Measurements from ENCODE around the gene PLCXD3. TPM values are rescaled to one million over a fixed set of nuclear protein-coding genes. Genes with fewer than 3 reads are reported as not detected.

Gene PLCXD3
- total and polyA plus RNA-seq, 10 of the 15 experiments (the other 5 are each of a cell fraction or from before 2014, with no cell fraction given) = not detected

- SMC1A ChIA-PET (ENCODE audit: uncharacterized antibody, unreplicated experiment) = no interaction called here
These were observed 64.4 kb downstream of the PLCXD3 start for GRCh38 chr5:41445937-41446563.

GRCh38 chr5:41435276-41435675, 75.1 kb downstream of the PLCXD3 start:
- Histone ChIP-seq H3K4me1 (ENCODE audit: control insufficient read depth, insufficient read depth, low read length) (no peaks in the 10 kb centered on the region), H2AFZ (ENCODE audit: control insufficient read depth, low read depth, low read length) (no peak overlapping the region), H3K4me3 (no peak overlapping the region), H3K36me3 (ENCODE audit: control insufficient read depth in 2 of 2, insufficient read depth in 2 of 2, low read length in 1 of 2) (no peaks in the 10 kb centered on the region), H3K27me3 (replicated peaks in 1 of 2; ENCODE audit: control insufficient read depth in 2 of 2, insufficient read depth in 2 of 2, low read length in 1 of 2) (no peaks in the 10 kb centered on the region), H4K20me1 (ENCODE audit: control insufficient read depth, insufficient read depth) (no peaks in the 10 kb centered on the region), H3K27ac (ENCODE audit: control insufficient read depth, insufficient read depth) (no peak overlapping the region), H3K79me2 (ENCODE audit: control insufficient read depth, insufficient read depth, low read length) (no peaks in the 10 kb centered on the region), H3K4me2 (ENCODE audit: control insufficient read depth, insufficient read depth) (no peak overlapping the region), H3K9me3 (replicated peaks; ENCODE audit: control insufficient read depth, insufficient read depth, low read length) (no peaks in the 10 kb centered on the region), H3K9ac (ENCODE audit: control insufficient read depth, insufficient read depth, low read length) (no peak overlapping the region)
- no TSS peak for BruUV-seq (replicated peaks)
- intact Hi-C loops (cut with micrococcal nuclease; ENCODE audit: unreplicated experiment) (no loop called here), in situ Hi-C loops (cut with MboI) (no loop called here)
- RAD21 ChIA-PET (ENCODE audit: unreplicated experiment) = no interaction called here
- 6% methylated on average over 1 of the region's 1 CpG for WGBS (ENCODE audit: insufficient coverage, insufficient replicate concordance, low lambda C conversion rate, missing lambda C conversion rate)
- POLR2A ChIA-PET = no interaction called here
- CTCF ChIA-PET = no interaction called here
- FAIRE-seq (no peak), ATAC-seq (no peak), DNase-seq (ENCODE audit: low read depth, low spot score) (no peak)
- SMC1A ChIA-PET (ENCODE audit: uncharacterized antibody, unreplicated experiment) = interaction anchor here (1.0 kb wide), 1 partner anchor 8 kb away, joined by 3 read pairs; no protein-coding TSS in a partner anchor
- TF ChIP-seq ATF3 (IDR thresholded peaks at IDR 0.05; ENCODE audit: borderline replicate concordance, extremely low read depth, low read depth, low read length) (no peak), PAX8 (IDR thresholded peaks at IDR 0.05) (no peak), EGR1 (IDR thresholded peaks at IDR 0.05; ENCODE audit: borderline replicate concordance in 1 of 2, low read depth in 2 of 2, low read length in 2 of 2) (no peak), SPI1 (IDR thresholded peaks at IDR 0.05; ENCODE audit: borderline replicate concordance, insufficient read depth, low read depth, low read length) (no peak), TCF12 (IDR thresholded peaks at IDR 0.05; ENCODE audit: low read depth, low read length) (no peak), EZH2 (IDR thresholded peaks at IDR 0.05; ENCODE audit: borderline replicate concordance, control insufficient read depth, low read depth, low read length) (no peak), CHD4 (IDR thresholded peaks at IDR 0.05) (no peak), NR2C1 (IDR thresholded peaks at IDR 0.05) (no peak), E2F8 (IDR thresholded peaks at IDR 0.05; ENCODE audit: low read depth, partially characterized antibody) (no peak), IKZF2 (IDR thresholded peaks at IDR 0.05) (no peak)

More at GRCh38 chr5:41445937-41446563, 64.4 kb downstream of the PLCXD3 start:
- Histone ChIP-seq H3K9ac (ENCODE audit: control insufficient read depth, insufficient read depth, low read length) (no peak overlapping the region), H3K4me1 (ENCODE audit: control insufficient read depth, insufficient read depth, low read length) (no peaks in the 10 kb centered on the region), H2AFZ (ENCODE audit: control insufficient read depth, low read depth, low read length) (no peak overlapping the region), H3K4me2 (ENCODE audit: control insufficient read depth, insufficient read depth) (no peak overlapping the region), H3K9me3 (replicated peaks; ENCODE audit: control insufficient read depth, insufficient read depth, low read length) (no peaks in the 10 kb centered on the region), H3K4me3 (no peak overlapping the region), H3K27me3 (replicated peaks in 1 of 2; ENCODE audit: control insufficient read depth in 2 of 2, insufficient read depth in 2 of 2, low read length in 1 of 2) (no peaks in the 10 kb centered on the region), H3K36me3 (ENCODE audit: control insufficient read depth in 2 of 2, insufficient read depth in 2 of 2, low read length in 1 of 2) (no peaks in the 10 kb centered on the region), H4K20me1 (ENCODE audit: control insufficient read depth, insufficient read depth) (no peaks in the 10 kb centered on the region), H3K79me2 (ENCODE audit: control insufficient read depth, insufficient read depth, low read length) (no peaks in the 10 kb centered on the region), H3K27ac (ENCODE audit: control insufficient read depth, insufficient read depth) (no peak overlapping the region)
- RAD21 ChIA-PET (ENCODE audit: unreplicated experiment) = no interaction called here
- 41% methylated on average over 10 of the region's 16 CpGs for WGBS (ENCODE audit: insufficient coverage, insufficient replicate concordance, low lambda C conversion rate, missing lambda C conversion rate)
- DNase-seq (ENCODE audit: low read depth, low spot score) (no peak), FAIRE-seq (no peak), ATAC-seq (no peak)
- no TSS peak for BruUV-seq (replicated peaks)
- intact Hi-C loops (cut with micrococcal nuclease; ENCODE audit: unreplicated experiment) (no loop called here), in situ Hi-C loops (cut with MboI) (no loop called here)
- TF ChIP-seq MTA3 (IDR thresholded peaks at IDR 0.05; ENCODE audit: borderline replicate concordance, low read length) (no peak), RAD21 (IDR thresholded peaks at IDR 0.05; ENCODE audit: insufficient read depth, low read depth, low read length) (no peak), CEBPB (IDR thresholded peaks at IDR 0.05; ENCODE audit: borderline replicate concordance in 1 of 2, low read depth in 2 of 2, low read length in 2 of 2) (no peak), SIX5 (IDR thresholded peaks at IDR 0.05; ENCODE audit: low read depth, low read length, severe bottlenecking) (no peak), RBBP5 (conservative IDR thresholded peaks at IDR 0.05) (no peak), TBL1XR1 (IDR thresholded peaks at IDR 0.05; ENCODE audit: low read depth, low read length) (no peak), YBX1 (IDR thresholded peaks at IDR 0.05) (no peak), NFXL1 (IDR thresholded peaks at IDR 0.05; ENCODE audit: borderline replicate concordance) (no peak), EP300 (IDR thresholded peaks at IDR 0.05; ENCODE audit: borderline replicate concordance in 1 of 2, control insufficient read depth in 1 of 2, low read depth in 2 of 2, low read length in 2 of 2) (no peak), CBX5 (IDR thresholded peaks at IDR 0.05; ENCODE audit: low read depth) (no peak), STAT1 (conservative IDR thresholded peaks at IDR 0.05) (no peak)
- POLR2A ChIA-PET = interaction anchor here (0.7 kb wide), 1 partner anchor 9 kb away, joined by 9 read pairs; no protein-coding TSS in a partner anchor
- CTCF ChIA-PET = interaction anchor here (0.6 kb wide), 1 partner anchor 22 kb away, joined by 4 read pairs; no protein-coding TSS in a partner anchor
